Measurements from ENCODE around the gene TSPAN7.

The TSPAN7 gene, protein sequence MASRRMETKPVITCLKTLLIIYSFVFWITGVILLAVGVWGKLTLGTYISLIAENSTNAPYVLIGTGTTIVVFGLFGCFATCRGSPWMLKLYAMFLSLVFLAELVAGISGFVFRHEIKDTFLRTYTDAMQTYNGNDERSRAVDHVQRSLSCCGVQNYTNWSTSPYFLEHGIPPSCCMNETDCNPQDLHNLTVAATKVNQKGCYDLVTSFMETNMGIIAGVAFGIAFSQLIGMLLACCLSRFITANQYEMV

DNA sequence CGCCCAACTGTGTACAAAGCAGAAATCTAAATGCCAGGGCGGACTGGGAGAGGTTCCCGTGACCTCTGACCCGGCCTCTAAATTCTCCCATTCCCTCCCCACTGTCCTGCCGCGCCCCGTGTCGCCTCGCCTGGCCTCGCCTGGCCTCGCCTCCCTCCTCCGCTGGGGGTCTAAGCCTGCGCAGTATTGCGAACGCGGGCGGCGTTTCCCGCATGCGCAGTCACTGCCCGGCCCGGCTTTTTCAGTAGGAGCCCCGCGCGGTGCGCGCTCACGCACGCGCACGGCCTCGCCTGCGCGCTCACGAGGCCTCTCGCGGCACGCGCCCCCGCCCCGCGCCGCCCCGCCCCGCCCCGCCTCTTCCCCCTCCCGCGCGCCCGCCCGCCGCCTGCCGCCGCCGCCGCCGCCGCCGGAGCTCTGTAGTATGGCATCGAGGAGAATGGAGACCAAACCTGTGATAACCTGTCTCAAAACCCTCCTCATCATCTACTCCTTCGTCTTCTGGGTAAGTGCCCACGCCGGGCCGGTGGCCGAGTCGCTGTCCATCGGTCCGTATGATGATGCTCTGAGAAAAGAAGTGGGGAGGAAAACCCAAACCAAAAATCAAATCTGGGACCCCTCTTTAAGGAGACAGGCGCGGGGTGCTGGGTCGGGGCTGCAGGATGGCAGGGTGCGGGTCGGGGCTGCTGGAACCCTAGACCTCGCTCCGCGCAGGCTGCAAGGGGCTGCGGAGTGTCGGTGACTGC, at the start of gene TSPAN7:
TSS of gene TSPAN7 (plus strand) at position 417 of the 743 bp plus-strand sequence. CDS start at position 422, 5 bp downstream.
- H3K4me3 ChIP-seq (ENCODE audit: control insufficient read depth, low read depth, low read length), result peak within 1 kb of the TSS; percentile 47
- TF ChIP-seq, protein P1, sequence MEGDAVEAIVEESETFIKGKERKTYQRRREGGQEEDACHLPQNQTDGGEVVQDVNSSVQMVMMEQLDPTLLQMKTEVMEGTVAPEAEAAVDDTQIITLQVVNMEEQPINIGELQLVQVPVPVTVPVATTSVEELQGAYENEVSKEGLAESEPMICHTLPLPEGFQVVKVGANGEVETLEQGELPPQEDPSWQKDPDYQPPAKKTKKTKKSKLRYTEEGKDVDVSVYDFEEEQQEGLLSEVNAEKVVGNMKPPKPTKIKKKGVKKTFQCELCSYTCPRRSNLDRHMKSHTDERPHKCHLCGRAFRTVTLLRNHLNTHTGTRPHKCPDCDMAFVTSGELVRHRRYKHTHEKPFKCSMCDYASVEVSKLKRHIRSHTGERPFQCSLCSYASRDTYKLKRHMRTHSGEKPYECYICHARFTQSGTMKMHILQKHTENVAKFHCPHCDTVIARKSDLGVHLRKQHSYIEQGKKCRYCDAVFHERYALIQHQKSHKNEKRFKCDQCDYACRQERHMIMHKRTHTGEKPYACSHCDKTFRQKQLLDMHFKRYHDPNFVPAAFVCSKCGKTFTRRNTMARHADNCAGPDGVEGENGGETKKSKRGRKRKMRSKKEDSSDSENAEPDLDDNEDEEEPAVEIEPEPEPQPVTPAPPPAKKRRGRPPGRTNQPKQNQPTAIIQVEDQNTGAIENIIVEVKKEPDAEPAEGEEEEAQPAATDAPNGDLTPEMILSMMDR (IDR thresholded peaks at IDR 0.05; ENCODE audit: control insufficient read depth, insufficient read depth, low read depth, low read length, missing control alignments), result no peak
- DNase-seq (ENCODE audit: low read depth), result no peak

DNA sequence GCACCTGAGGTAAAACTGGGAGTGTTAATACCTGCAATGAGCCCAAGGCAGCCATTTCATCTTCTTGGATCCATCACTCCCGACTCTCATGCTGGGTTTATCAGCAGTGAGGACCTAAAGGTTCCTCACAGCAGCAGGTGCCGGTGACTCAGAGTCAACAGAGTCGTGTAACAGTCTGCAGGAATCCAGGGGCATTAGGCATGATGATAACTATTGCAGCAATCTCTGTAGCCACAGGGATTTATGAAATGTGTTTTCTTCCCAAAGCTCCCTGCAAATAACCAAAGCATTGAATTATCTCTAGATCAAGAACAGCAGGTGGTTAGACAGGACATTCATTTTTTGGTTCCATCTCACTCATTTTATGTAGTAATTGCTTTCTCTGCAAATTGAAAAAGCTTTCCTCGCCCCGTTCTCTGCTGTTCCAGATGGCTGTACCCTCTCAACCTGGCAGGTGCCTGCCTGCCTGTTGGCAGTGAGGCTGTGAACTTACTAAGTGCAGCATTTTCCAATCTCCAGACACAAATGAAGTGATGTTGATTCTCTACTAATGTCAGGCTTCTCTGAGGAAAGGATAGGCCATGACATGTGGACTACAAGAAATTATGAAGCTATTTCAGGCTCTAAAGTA, 48.1 kb upstream of the TSPAN7 start:
- no peak overlapping the region for H3K4me3 ChIP-seq (ENCODE audit: control insufficient read depth, low read depth, low read length)
- TF ChIP-seq, protein P1 (IDR thresholded peaks at IDR 0.05; ENCODE audit: control insufficient read depth, insufficient read depth, low read depth, low read length, missing control alignments), result no peak
- DNase-seq (ENCODE audit: low read depth), result no peak

DNA sequence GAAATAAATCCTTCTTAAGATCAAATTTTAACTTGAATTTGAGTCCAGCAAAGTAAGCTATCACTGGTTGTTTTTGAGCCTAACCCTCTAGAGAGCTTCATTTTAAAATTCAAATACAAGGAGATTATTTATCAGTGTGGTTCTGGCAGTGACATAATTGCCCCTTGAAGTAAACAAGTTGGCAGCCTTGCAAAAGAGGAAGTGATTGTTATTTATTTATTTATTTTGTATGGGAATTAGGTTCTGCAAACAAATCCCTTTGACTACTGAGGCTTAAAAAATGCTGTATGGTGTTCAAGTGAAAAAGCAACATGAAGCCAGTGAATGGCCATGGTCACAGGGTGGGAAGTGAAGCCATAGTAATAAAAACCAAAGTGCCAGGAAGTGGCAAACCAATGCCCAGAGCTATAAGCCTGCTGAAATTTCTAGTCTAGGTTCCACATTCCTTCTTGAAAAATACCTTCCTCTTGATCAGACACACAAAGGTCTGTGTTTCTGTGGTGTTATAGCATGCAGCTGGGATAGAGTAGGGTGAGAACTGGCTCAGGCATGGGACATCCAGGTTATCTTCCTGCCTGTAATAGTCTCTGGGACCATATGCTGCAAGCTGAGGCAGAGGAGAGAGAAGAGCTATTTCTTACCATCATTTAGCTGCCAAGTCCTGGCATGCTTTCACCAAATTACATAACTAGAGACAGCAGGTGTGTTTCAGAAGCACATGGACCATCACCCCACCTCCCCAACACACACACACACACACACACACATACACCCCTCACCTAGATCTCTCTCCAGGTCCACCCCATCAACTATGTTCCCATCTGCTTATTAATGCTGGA, 47.1 kb upstream of the TSPAN7 start:
- no peak overlapping the region for H3K4me3 ChIP-seq (ENCODE audit: control insufficient read depth, low read depth, low read length)
- no peak for DNase-seq (ENCODE audit: low read depth)
- TF ChIP-seq, protein P1 (IDR thresholded peaks at IDR 0.05; ENCODE audit: control insufficient read depth, insufficient read depth, low read depth, low read length, missing control alignments), result no peak

DNA sequence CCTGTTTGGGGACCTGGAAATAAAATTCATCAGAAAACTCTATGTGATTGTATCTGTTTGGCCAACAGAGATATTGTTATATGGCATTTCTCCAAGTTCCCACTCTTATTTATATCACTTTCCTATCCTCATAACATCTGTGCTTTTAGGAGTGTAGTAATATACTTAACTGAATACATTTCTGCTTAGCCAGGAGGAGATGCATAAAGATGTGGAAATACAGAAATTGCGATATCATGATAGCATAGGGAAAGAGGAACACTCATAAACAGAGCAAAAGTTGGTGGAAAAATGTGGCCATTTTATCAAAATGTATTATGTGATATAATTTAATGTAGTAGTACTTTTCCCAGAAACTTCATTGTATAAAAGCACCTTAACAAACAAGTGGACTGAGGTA, 46.1 kb upstream of the TSPAN7 start:
- no peak for DNase-seq (ENCODE audit: low read depth)
- no peak overlapping the region for H3K4me3 ChIP-seq (ENCODE audit: control insufficient read depth, low read depth, low read length)
- TF ChIP-seq, protein P1 (IDR thresholded peaks at IDR 0.05; ENCODE audit: control insufficient read depth, insufficient read depth, low read depth, low read length, missing control alignments), result no peak

DNA sequence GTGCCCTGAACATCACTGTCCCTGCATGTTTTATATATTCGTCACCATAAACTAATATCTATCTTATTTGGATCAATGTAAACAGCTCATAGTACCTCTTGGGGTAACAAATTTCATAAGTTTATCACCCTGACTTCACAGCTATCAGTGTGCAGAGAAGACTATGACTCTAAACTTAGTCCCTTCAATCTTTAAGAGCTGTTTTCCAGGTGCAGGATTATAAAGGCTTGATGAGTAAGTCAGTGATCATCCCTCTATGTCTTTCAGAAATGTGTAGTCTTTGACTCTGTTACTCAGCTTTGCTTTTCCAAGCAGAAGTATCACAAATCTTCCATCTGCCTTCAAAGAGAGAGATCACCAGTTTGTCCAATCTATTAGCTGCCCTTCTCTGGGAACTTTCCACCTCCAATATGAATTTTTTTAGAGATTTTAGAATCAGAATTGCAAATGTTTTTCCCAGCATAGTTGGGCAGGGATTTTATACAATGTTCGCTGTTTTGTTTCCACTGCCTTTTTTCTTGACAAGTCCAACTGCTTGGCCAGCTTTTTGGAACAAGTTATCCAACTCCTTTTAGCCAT, 45.1 kb upstream of the TSPAN7 start:
- DNase-seq (ENCODE audit: low read depth), result no peak
- TF ChIP-seq, protein P1 (IDR thresholded peaks at IDR 0.05; ENCODE audit: control insufficient read depth, insufficient read depth, low read depth, low read length, missing control alignments), result no peak
- no peak overlapping the region for H3K4me3 ChIP-seq (ENCODE audit: control insufficient read depth, low read depth, low read length)

DNA sequence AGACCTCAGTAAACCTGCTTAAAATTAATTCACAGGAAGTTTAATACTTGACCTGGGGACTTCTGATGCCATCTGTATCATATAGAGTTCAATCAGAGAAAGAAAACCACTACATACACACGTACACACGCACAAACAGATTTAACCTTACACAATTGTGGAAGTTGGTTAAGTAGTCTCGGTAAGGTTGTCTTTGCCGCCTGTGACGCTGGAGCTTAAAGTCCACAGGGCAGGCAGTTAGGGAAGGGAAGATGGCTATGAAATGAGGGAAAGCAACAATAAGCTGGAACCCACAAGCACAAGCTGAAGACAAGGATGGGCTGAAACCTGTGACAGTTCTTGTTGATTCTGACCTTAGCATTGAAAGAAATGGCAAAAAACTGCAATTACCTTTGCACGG, 41.7 kb upstream of the TSPAN7 start:
- no peak overlapping the region for H3K4me3 ChIP-seq (ENCODE audit: control insufficient read depth, low read depth, low read length)
- TF ChIP-seq, protein P1 (IDR thresholded peaks at IDR 0.05; ENCODE audit: control insufficient read depth, insufficient read depth, low read depth, low read length, missing control alignments), result no peak
- no peak for DNase-seq (ENCODE audit: low read depth)

Data from AG09309 (cell line).